GM23338 (cell line): ENCODE measurements around the gene NRAS. TPM values are rescaled to one million over a fixed set of nuclear protein-coding genes. Genes with fewer than 3 reads are reported as not detected.

Source experiments
- ATAC-seq: fragments of 200-7000 bp; cut with Tn5 transposase; 3 replicates; pipeline ENCODE4 v1.9.1; 2020
- DNase-seq: peaks from one replicate; pipeline ENCODE4 v3.0.0-alpha.2; 2015; ENCODE audit warnings: low spot score
- H2AFZ ChIP-seq: fragments of 200-600 bp; sonication (generic); 2 replicates; pipeline ENCODE4 v1.8.0; 2016; ENCODE audit warnings: antibody characterized with exemption, mild to moderate bottlenecking, moderate library complexity
- H3F3A ChIP-seq: fragments of 200-600 bp; sonication (generic); replicated peaks from 2 replicates; pipeline ENCODE4 v1.8.0; 2017; ENCODE audit warnings: antibody characterized with exemption, mixed run types, low read depth
- H3K27ac ChIP-seq: fragments of 200-600 bp; sonication (generic); 2 replicates; pipeline ENCODE4 v1.6.1; 2016; ENCODE audit warnings: low read depth
- H3K27me3 ChIP-seq: fragments of 200-600 bp; sonication (generic); 2 replicates; pipeline ENCODE4 v1.8.0; 2016; ENCODE audit warnings: mild to moderate bottlenecking, mixed run types, moderate library complexity; ENCODE audit not compliant: insufficient read depth
- H3K36me3 ChIP-seq: fragments of 200-600 bp; sonication (generic); 2 replicates; pipeline ENCODE4 v1.8.0; 2016; ENCODE audit warnings: mild to moderate bottlenecking; ENCODE audit not compliant: insufficient read depth
- H3K4me1 ChIP-seq: fragments of 200-600 bp; sonication (generic); 2 replicates; pipeline ENCODE4 v1.8.0; 2016; ENCODE audit warnings: mild to moderate bottlenecking, moderate library complexity; ENCODE audit not compliant: insufficient read depth
- H3K4me2 ChIP-seq: fragments of 200-600 bp; sonication (generic); 2 replicates; pipeline ENCODE4 v1.7.1; 2017; ENCODE audit warnings: mixed run types
- H3K4me3 ChIP-seq: fragments of 200-600 bp; sonication (generic); 2 replicates; pipeline ENCODE4 v1.6.1; 2016; ENCODE audit warnings: mixed run types
- H3K79me2 ChIP-seq: fragments of 200-600 bp; sonication (generic); replicated peaks from 2 replicates; pipeline ENCODE4 v1.8.0; 2017; ENCODE audit warnings: mild to moderate bottlenecking; ENCODE audit not compliant: insufficient read depth
- H3K9me2 ChIP-seq: fragments of 200-600 bp; sonication (generic); 2 replicates; pipeline ENCODE4 v1.8.0; 2017; ENCODE audit not compliant: insufficient read depth
- H4K20me1 ChIP-seq: fragments of 200-600 bp; sonication (generic); replicated peaks from 2 replicates; pipeline ENCODE4 v1.8.0; 2017; ENCODE audit warnings: mild to moderate bottlenecking; ENCODE audit not compliant: insufficient read depth
- H3K27ac Mint-ChIP-seq: 2 replicates; pipeline ENCODE4 v1.8.0; 2020; ENCODE audit warnings: inconsistent platforms, mild to moderate bottlenecking, moderate library complexity, mixed read lengths
- H3K27me3 Mint-ChIP-seq: 3 replicates; pipeline ENCODE4 v1.8.0; 2022; ENCODE audit warnings: low read depth, mild to moderate bottlenecking, moderate library complexity, mixed read lengths, inconsistent platforms; ENCODE audit not compliant: insufficient read depth, poor library complexity
- H3K36me3 Mint-ChIP-seq: 3 replicates; pipeline ENCODE4 v1.8.0; 2021; ENCODE audit warnings: low read depth, mild to moderate bottlenecking, inconsistent platforms, moderate library complexity, mixed read lengths
- H3K4me1 Mint-ChIP-seq: 3 replicates; pipeline ENCODE4 v1.8.0; 2020; ENCODE audit warnings: mild to moderate bottlenecking, inconsistent platforms, mixed read lengths
- H3K4me3 Mint-ChIP-seq: 3 replicates; pipeline ENCODE4 v1.8.0; 2021; ENCODE audit warnings: moderate library complexity, mild to moderate bottlenecking, inconsistent platforms, mixed read lengths
- H3K9me3 Mint-ChIP-seq: 3 replicates; pipeline ENCODE4 v1.8.0; 2020; ENCODE audit warnings: moderate library complexity, mild to moderate bottlenecking, inconsistent platforms, mixed read lengths
- EZH2 ChIP-seq: fragments of 200-600 bp; sonication (generic); IDR thresholded peaks from one replicate; pipeline ENCODE4 v1.8.0; 2017; ENCODE audit warnings: antibody characterized with exemption, mild to moderate bottlenecking, low read depth; ENCODE audit not compliant: unreplicated experiment
- EZH2phosphoT487 ChIP-seq: fragments of 200-600 bp; sonication (generic); IDR thresholded peaks from one replicate; pipeline ENCODE4 v1.8.1; 2018; ENCODE audit warnings: antibody characterized with exemption; ENCODE audit not compliant: unreplicated experiment
- ZNF114 ChIP-seq: fragments of 250-450 bp; sonication (Bioruptor Pico); IDR thresholded peaks from 2 replicates; pipeline ENCODE4 v1.5.0; 2020; ENCODE audit warnings: mild to moderate bottlenecking, moderate library complexity
- ZNF331 ChIP-seq: fragments of 250-450 bp; sonication (Bioruptor Pico); IDR thresholded peaks from 2 replicates; pipeline ENCODE4 v1.5.0; 2020; ENCODE audit warnings: low read depth, mild to moderate bottlenecking, moderate library complexity
- polyA plus RNA-seq: library from polyadenylated mRNA; unstranded; fragments of >200 nt; fragmentation: Nextera tagmentation; extraction: Ambion mirVana; gene quantifications from 2 replicates; pipeline ENCODE4 v1.2.1, GENCODE V29; 2016
- total RNA-seq: library from RNA; depleted of rRNA; stranded (reverse); fragments of >200 nt; shearing (Covaris generic); gene quantifications from 2 replicates; pipeline ENCODE4 v1.2.3, GENCODE V29; 2014
- TF ChIP-seq, protein P1 (sequence below): fragments of 250-450 bp; sonication (Bioruptor Pico); IDR thresholded peaks from 2 replicates; pipeline ENCODE4 v1.5.0; 2020; ENCODE audit warnings: mild to moderate bottlenecking, moderate library complexity
- TF ChIP-seq, protein P2 (sequence below): IDR thresholded peaks from 2 replicates; pipeline ENCODE4 v1.6.1; 2016; ENCODE audit warnings: antibody characterized with exemption

NRAS gene
- total and polyA plus RNA-seq, 2 experiments from 2014 or later: 22.3 to 83.2 TPM

DNA sequence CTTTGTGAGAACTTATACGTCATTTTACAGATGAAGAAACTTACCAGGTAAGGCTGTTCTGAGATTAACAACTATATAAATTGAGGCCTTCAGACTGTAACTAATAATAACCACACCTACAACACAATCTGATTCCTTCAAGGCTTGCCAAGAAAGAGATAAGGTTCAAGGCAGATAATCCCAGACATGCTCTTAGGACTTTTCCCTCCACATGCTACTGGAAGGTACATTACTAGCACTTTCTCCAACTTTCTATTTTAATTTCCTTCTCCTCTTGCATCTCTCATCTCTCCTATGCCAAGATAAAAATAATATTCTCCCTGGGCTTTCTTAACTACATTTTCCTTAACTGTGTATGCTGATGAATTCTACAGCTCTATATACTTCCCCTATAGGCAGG lies 18.9 kb upstream of the NRAS start:
- H3K27me3 ChIP-seq: no peaks in the 10 kb centered on the region
- Mint-ChIP-seq H3K4me1 (no peaks in the 10 kb centered on the region), H3K9me3 (no peaks in the 10 kb centered on the region), H3K4me3 (no peak overlapping the region), H3K27me3 (no peaks in the 10 kb centered on the region), H3K27ac (no peak overlapping the region), H3K36me3 (peaks cover 88% of the 10 kb centered on the region)
- H3K4me1 ChIP-seq: no peaks in the 10 kb centered on the region
- H2AFZ ChIP-seq: no peak overlapping the region
- no peak overlapping the region for H3K27ac ChIP-seq
- no peaks in the 10 kb centered on the region; the same call in none of the 2 replicates for H4K20me1 ChIP-seq
- DNase-seq (no peak), ATAC-seq (no peak)
- H3K36me3 ChIP-seq: peaks cover 76% of the 10 kb centered on the region
- H3F3A ChIP-seq: no peaks in the 10 kb centered on the region
- no peak overlapping the region for H3K4me3 ChIP-seq
- H3K4me2 ChIP-seq: no peak overlapping the region
- H3K9me2 ChIP-seq: no peaks in the 10 kb centered on the region
- TF ChIP-seq, protein P1, sequence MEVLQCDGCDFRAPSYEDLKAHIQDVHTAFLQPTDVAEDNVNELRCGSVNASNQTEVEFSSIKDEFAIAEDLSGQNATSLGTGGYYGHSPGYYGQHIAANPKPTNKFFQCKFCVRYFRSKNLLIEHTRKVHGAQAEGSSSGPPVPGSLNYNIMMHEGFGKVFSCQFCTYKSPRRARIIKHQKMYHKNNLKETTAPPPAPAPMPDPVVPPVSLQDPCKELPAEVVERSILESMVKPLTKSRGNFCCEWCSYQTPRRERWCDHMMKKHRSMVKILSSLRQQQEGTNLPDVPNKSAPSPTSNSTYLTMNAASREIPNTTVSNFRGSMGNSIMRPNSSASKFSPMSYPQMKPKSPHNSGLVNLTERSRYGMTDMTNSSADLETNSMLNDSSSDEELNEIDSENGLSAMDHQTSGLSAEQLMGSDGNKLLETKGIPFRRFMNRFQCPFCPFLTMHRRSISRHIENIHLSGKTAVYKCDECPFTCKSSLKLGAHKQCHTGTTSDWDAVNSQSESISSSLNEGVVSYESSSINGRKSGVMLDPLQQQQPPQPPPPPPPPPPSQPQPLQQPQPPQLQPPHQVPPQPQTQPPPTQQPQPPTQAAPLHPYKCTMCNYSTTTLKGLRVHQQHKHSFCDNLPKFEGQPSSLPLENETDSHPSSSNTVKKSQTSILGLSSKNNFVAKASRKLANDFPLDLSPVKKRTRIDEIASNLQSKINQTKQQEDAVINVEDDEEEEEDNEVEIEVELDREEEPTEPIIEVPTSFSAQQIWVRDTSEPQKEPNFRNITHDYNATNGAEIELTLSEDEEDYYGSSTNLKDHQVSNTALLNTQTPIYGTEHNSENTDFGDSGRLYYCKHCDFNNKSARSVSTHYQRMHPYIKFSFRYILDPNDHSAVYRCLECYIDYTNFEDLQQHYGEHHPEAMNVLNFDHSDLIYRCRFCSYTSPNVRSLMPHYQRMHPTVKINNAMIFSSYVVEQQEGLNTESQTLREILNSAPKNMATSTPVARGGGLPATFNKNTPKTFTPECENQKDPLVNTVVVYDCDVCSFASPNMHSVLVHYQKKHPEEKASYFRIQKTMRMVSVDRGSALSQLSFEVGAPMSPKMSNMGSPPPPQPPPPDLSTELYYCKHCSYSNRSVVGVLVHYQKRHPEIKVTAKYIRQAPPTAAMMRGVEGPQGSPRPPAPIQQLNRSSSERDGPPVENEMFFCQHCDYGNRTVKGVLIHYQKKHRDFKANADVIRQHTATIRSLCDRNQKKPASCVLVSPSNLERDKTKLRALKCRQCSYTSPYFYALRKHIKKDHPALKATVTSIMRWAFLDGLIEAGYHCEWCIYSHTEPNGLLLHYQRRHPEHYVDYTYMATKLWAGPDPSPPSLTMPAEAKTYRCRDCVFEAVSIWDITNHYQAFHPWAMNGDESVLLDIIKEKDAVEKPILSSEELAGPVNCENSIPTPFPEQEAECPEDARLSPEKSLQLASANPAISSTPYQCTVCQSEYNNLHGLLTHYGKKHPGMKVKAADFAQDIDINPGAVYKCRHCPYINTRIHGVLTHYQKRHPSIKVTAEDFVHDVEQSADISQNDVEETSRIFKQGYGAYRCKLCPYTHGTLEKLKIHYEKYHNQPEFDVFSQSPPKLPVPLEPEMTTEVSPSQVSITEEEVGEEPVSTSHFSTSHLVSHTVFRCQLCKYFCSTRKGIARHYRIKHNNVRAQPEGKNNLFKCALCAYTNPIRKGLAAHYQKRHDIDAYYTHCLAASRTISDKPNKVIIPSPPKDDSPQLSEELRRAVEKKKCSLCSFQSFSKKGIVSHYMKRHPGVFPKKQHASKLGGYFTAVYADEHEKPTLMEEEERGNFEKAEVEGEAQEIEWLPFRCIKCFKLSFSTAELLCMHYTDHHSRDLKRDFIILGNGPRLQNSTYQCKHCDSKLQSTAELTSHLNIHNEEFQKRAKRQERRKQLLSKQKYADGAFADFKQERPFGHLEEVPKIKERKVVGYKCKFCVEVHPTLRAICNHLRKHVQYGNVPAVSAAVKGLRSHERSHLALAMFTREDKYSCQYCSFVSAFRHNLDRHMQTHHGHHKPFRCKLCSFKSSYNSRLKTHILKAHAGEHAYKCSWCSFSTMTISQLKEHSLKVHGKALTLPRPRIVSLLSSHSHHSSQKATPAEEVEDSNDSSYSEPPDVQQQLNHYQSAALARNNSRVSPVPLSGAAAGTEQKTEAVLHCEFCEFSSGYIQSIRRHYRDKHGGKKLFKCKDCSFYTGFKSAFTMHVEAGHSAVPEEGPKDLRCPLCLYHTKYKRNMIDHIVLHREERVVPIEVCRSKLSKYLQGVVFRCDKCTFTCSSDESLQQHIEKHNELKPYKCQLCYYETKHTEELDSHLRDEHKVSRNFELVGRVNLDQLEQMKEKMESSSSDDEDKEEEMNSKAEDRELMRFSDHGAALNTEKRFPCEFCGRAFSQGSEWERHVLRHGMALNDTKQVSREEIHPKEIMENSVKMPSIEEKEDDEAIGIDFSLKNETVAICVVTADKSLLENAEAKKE (CRISPR knock-in tag): no peak
- no peak for TF ChIP-seq ZNF331 (CRISPR knock-in tag)
- TF ChIP-seq, protein P2, sequence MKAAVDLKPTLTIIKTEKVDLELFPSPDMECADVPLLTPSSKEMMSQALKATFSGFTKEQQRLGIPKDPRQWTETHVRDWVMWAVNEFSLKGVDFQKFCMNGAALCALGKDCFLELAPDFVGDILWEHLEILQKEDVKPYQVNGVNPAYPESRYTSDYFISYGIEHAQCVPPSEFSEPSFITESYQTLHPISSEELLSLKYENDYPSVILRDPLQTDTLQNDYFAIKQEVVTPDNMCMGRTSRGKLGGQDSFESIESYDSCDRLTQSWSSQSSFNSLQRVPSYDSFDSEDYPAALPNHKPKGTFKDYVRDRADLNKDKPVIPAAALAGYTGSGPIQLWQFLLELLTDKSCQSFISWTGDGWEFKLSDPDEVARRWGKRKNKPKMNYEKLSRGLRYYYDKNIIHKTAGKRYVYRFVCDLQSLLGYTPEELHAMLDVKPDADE: no peak
- TF ChIP-seq EZH2: no peak
- H3K79me2 ChIP-seq: peaks cover 83% of the 10 kb centered on the region

- H3K79me2 ChIP-seq: peaks cover 58% of the 10 kb centered on the region
- TF ChIP-seq, protein P1 (CRISPR knock-in tag): no peak
- no peak for TF ChIP-seq ZNF114 (CRISPR knock-in tag)
- no peak for TF ChIP-seq EZH2phosphoT487
Observed at GRCh38 chr1:114729782-114730181, 13.2 kb upstream of the NRAS start.

More at GRCh38 chr1:114729782-114730181, 13.2 kb upstream of the NRAS start:
- no peaks in the 10 kb centered on the region for H3K27me3 ChIP-seq
- no peak overlapping the region for H2AFZ ChIP-seq
- DNase-seq: no peak
- no peak overlapping the region for H3K4me2 ChIP-seq
- H3F3A ChIP-seq: no peaks in the 10 kb centered on the region
- H3K4me1 ChIP-seq: no peaks in the 10 kb centered on the region
- H3K36me3 ChIP-seq: peaks cover 83% of the 10 kb centered on the region
- Mint-ChIP-seq H3K4me3 (no peak overlapping the region), H3K27me3 (no peaks in the 10 kb centered on the region), H3K9me3 (no peaks in the 10 kb centered on the region), H3K27ac (no peak overlapping the region), H3K4me1 (no peaks in the 10 kb centered on the region), H3K36me3 (peaks cover 94% of the 10 kb centered on the region)
- no peak overlapping the region for H3K4me3 ChIP-seq
- H3K9me2 ChIP-seq: no peaks in the 10 kb centered on the region
- H4K20me1 ChIP-seq: peaks cover 10% of the 10 kb centered on the region; the same call in 1 of the 2 replicates
- H3K27ac ChIP-seq: no peak overlapping the region
- ATAC-seq: no peak
